HG03097 (cell line): ENCODE results near the gene LGALS3.
"Not testable (repeated sequence)": the region's sequence is repeated elsewhere in the genome, so short reads cannot be mapped to it uniquely, and the experiment has no call there.

Experiments
- ATAC-seq: cut with Tn5 transposase; IDR thresholded peaks from one replicate; pipeline ENCODE4 v1.9.1; 2021; ENCODE audit not compliant: unreplicated experiment, low FRiP score

LGALS3 gene

GRCh38 chr14:55129086-55129427, at the start of gene LGALS3:
TSS of gene LGALS3 (plus strand) at chr14:55129252. CDS start at chr14:55137374, 8,122 bp downstream.
- ATAC-seq: peak; percentile 46

DNA sequence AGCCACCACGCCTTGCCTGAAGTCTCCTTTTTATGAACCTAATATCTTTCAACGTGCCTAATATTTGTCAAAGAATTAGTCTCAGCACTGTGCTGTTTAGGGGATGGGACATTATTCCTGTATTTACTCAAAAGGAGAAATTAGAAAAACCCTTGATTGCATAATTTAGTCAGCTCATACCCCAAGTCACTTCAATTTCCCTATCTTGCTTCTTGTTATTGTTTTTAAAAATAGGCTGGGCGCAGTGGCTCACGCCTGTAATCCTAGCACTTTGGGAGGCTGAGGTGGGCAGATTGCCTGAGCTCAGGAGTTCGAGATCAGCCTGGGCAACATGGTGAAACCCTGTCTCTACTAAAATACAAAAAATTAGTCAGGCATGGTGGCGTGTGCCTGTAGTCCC, 49.1 kb upstream of the LGALS3 start:
- ATAC-seq: not testable (repeated sequence)

DNA sequence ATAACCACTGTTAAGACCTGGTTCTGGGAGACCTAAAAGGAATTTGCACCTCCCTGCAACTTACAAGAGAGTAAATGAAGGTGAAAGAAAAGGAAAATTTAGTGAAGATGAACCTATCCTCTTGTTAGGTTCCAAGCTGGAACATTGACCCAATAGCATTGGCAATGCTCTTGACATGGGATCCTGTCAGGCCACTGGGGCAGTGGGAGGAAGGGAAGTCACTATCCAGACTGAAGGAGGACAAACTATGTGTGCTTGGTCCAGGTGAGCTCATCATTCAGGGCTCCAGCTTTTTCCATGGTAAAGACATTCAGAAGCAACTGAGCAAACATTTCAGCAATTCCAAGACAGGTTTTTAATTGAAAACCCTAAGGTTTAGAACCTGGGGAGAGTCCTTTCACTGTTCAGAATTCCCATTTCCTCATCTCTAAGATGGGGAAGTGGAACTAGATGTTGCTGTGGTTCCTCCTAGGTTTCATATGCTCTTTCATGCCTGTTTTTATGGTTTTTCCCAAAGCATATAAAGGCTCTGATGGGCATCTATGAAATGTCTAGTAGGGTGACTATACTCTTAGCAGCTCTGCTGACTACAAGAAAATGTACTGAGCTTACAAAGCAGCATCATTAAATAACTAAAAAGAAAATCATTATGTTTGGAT, 44.5 kb upstream of the LGALS3 start:
- ATAC-seq: no peak

- ATAC-seq: no peak
Measured at GRCh38 chr14:55085060-55085660, 43.9 kb upstream of the LGALS3 start.

DNA sequence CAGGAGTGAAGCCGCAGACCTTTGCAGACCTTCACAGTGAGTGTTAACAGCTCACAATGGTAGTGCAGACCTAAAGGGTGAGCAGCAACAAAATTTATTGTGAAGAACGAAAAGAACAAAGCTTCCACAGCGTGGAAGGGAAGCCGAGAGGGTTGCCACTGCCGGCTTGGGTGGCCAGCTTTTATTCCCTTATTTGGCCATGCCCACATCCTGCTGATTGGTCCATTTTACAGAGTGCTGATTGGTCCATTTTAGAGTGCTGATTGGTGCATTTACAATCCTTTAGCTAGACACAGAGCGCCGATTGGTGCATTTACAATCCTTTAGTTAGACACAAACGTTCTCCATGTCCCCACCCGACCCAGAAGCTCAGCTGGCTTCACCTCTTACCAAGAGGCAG, 42.1 kb upstream of the LGALS3 start:
- ATAC-seq: no peak

DNA sequence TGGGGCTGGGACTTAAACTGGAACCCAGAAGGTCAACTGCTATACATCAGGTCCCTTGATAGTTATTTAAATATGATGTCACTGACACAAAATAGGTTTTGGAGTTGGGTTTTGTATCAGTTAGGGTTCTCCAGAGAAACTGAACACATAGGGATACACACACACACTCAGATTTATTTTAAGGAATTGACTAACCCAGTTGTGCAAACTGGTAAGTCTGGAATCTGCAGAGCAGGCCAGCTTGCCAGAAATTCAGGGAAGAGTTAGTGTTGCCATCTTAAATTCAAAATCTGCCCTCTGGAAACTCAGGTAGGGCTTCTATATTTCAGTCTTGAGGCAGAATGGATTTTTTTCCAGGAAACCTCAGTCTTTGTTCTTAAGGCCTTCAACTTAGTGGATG, 40.7 kb upstream of the LGALS3 start:
- no peak for ATAC-seq

DNA sequence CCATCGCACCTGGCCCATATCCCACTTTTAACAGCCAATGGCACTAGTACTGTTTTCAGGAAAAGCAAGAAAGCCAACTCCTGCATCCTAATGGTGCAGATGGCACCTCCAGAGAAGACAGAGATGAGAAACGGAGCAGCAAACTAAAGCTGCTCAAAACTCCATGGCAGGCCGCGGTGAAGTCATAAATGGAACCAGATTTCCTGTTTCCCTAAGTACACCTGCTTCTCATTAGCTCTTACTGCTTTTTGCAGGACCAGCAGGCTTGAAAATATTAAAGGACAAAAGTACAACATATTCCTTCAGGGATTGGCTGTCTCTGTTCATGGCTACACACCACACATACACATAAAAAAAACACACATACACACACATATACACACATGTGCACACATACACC, 36.7 kb upstream of the LGALS3 start:
- ATAC-seq: no peak

DNA sequence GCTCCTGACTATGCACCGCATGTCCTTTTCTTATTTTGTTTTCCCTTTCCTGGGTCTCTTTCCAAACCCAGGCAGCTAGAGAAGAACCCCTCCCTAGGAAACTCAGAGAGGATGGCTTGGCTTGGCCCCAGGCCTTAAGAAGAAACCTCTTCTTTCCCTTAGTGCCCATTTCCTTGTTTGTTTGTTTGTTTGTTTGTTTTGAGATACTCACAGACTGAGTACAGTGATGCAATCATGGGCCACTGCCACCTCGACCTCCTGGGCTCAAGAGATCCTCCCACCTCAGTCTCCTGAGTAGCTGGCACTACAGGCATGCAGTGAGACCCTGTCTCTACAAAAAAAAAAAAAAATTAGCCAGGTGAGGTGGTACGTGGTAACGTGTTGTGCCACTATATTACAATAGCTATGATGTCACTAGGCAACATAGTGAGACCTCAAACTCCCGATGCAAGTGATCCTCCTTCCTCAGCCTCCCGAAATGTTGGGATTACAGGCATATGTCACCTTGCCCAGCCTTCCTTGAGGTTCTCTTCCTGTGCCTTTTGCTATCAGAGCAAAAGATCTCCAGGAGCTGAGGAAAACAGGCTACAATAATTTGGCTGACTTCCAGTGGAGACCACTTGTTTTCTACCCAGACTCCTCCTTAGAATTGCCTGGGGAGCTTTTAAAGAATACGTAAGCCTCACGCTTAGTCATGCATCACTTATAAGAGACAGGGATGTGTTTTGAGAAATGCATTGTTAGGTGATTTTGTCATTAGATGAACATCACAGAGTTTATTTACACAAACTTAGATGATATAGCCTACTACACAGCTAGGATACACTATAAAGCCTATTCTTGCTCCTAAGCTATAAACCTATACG, 34.5 kb upstream of the LGALS3 start:
- ATAC-seq: no peak

GRCh38 chr14:55097881-55098560, 31.0 kb upstream of the LGALS3 start:
- ATAC-seq: peak; percentile 46

DNA sequence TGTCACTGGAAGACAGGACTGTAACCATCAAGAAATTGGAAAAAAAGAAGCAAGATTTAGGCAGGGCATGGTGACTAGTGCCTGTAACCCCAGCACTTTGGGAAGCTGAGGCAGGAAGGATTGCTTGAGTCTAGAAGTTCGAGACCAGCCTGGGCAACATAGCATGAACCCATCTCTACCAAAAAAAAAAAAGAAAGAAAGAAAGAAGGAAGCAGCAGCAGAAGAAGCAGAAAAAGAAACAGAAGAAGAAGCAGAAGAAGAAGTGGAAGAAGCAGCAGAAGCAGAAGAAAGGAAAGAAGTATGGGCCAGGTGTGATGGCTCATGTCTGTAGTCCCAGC, 30.5 kb upstream of the LGALS3 start:
- ATAC-seq: no peak

GRCh38 chr14:55099756-55100155, 29.3 kb upstream of the LGALS3 start:
- ATAC-seq: no peak

- ATAC-seq: no peak
Measured at GRCh38 chr14:55101698-55102097, 27.4 kb upstream of the LGALS3 start.

- ATAC-seq: peak; percentile 68
Measured at GRCh38 chr14:55102141-55102621, 26.9 kb upstream of the LGALS3 start.

DNA sequence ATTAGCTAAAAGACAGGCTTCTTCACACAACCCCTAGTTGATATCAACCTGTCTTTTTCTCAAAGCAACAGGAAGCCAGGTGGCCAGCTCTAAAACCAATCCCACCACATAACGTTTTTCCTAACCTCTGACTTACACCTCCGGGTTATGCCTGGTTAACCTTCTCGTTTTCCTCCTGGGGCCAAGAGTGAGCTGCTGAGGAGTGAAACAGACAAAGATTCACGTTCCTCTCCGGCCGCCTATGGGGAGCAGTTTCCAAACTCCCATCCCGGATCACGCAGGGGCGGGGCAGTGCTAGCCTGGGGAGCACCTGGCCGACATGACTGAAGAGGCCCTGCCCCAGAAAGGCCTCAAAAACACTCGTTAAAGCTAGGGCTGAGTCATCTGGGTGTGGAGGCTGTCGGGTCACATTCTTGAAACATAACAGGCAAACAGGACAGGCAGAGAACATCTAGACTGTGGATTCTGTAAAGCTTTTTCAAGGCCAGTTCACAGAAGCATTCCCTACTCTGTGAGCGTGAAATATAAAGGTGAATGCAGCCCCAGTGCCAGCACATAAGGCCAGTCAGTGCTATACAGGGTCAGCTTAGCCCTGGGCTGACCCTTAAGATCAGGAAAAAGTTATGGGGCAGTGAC, 25.9 kb upstream of the LGALS3 start:
- ATAC-seq: peak; percentile 41

GRCh38 chr14:55103971-55104954, 24.8 kb upstream of the LGALS3 start:
- ATAC-seq: no peak

DNA sequence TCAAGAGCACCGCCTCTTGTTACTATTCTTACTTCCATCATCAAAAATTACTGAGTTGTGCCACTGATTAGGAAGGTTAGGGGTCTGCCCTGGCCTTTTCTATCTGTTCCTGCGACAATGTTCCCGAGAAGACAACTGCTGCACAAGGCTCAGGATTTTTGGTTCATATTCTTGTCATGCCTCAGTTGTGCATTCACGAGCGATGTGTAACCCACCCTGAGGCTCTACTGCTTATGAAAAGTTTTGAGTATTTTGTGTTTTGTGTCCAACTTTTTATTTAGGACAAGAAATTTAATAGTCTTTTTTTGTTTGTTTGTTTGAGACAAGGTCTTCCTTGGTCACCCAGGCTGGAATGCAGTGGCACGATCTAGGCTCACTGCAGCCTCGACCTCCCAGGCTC, 23.1 kb upstream of the LGALS3 start:
- no peak for ATAC-seq

GRCh38 chr14:55107766-55108554, 21.1 kb upstream of the LGALS3 start:
- no peak for ATAC-seq

DNA sequence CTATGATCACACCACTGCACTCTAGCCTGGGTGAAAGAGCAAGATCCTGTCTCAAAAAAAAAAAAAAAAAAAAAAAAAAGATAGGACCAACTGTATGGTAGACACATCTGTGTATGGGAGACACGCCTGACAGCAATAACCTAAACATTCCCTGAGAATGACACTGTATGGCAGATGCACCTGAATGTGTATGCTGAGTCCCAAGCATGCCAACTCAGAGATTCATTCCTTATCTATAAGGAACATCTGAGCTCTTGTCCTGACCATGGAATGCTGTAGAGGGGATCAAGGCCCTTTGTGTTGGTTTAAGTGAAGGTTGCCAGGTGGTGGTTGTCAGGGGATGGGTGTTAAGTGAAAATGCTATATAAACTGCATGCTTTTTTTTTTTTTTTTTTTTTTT, 19.2 kb upstream of the LGALS3 start:
- ATAC-seq: no peak
